OCI-LY7 (cell line): ENCODE data around the gene SSTR5. TPM values are rescaled to one million over a fixed set of nuclear protein-coding genes. Genes with fewer than 3 reads are reported as not detected.
"Not testable (repeated sequence)": the region's sequence is repeated elsewhere in the genome, so short reads cannot be mapped to it uniquely, and the experiment has no call there.

Experiments used
- BruUV-seq: library from RNA; stranded (reverse); fragments of 400-500 nt; replicated peaks from 2 replicates; lab custom pipeline; 2021; lab: Mats Ljungman, UMichigan
- CTCF ChIA-PET: fragments of 300-600 bp; sonication (Branson Sonifier 250); formaldehyde crosslinking; loops from one replicate; lab custom pipeline; 2022; ENCODE audit warnings: antibody characterized with exemption; ENCODE audit not compliant: unreplicated experiment; lab: Charles Lee
- POLR2A ChIA-PET: fragments of 300-600 bp; sonication (Branson Sonifier 250); formaldehyde crosslinking; loops from one replicate; lab custom pipeline; 2022; ENCODE audit warnings: antibody characterized with exemption; lab: Charles Lee
- DNase-seq: peaks from one replicate; pipeline ENCODE4 v3.0.0-alpha.2; 2015; ENCODE audit warnings: low spot score
- H2AFZ ChIP-seq: fragments of 200-600 bp; sonication (generic), shearing (Covaris generic); 2 replicates; pipeline ENCODE4 v1.6.1; 2014; ENCODE audit warnings: mild to moderate bottlenecking, antibody characterized with exemption, low read length, moderate library complexity
- H3K27ac ChIP-seq: fragments of 200-600 bp; sonication (generic); 2 replicates; pipeline ENCODE4 v1.5.1; 2014; ENCODE audit warnings: mixed run types, low read depth, mild to moderate bottlenecking, moderate library complexity, low read length, inconsistent platforms; ENCODE audit not compliant: poor library complexity, severe bottlenecking
- H3K36me3 ChIP-seq: fragments of 200-600 bp; sonication (generic); 2 replicates; pipeline ENCODE4 v1.6.1; 2014; ENCODE audit warnings: mild to moderate bottlenecking, antibody characterized with exemption, low read length, moderate library complexity, mixed read lengths; ENCODE audit not compliant: insufficient read depth
- H3K4me1 ChIP-seq: fragments of 200-600 bp; sonication (generic); 2 replicates; pipeline ENCODE4 v1.5.1; 2014; ENCODE audit warnings: mild to moderate bottlenecking, low read length; ENCODE audit not compliant: insufficient read depth, poor library complexity, severe bottlenecking
- H3K4me2 ChIP-seq: fragments of 200-600 bp; sonication (generic); 2 replicates; pipeline ENCODE4 v1.6.1; 2014; ENCODE audit warnings: mild to moderate bottlenecking, low read length
- H3K4me3 ChIP-seq: fragments of 200-600 bp; sonication (generic); 2 replicates; pipeline ENCODE4 v1.5.1; 2014; ENCODE audit warnings: mild to moderate bottlenecking, low read depth, low read length; ENCODE audit not compliant: poor library complexity, severe bottlenecking
- H3K79me2 ChIP-seq: fragments of 200-600 bp; sonication (generic); 2 replicates; pipeline ENCODE4 v1.6.1; 2016; ENCODE audit warnings: low read depth, mild to moderate bottlenecking, low read length, moderate library complexity, mixed read lengths; ENCODE audit not compliant: insufficient read depth
- H3K9me2 ChIP-seq: fragments of 200-600 bp; sonication (generic); 2 replicates; pipeline ENCODE4 v1.6.1; 2016; ENCODE audit warnings: mild to moderate bottlenecking, low read length, mixed read lengths; ENCODE audit not compliant: insufficient read depth
- H3K9me3 ChIP-seq: fragments of 200-600 bp; sonication (generic); 2 replicates; pipeline ENCODE4 v1.6.1; 2014; ENCODE audit warnings: mild to moderate bottlenecking, mixed run types, low read length, mixed read lengths
- H4K20me1 ChIP-seq: fragments of 200-600 bp; sonication (generic); 2 replicates; pipeline ENCODE4 v1.6.1; 2014; ENCODE audit warnings: mild to moderate bottlenecking, antibody characterized with exemption, low read length, moderate library complexity, mixed read lengths; ENCODE audit not compliant: insufficient read depth
- CTCF ChIP-seq: fragments of 200-600 bp; sonication (generic); conservative IDR thresholded peaks from 2 replicates; pipeline ENCODE4 v1.5.1; 2014; ENCODE audit warnings: mild to moderate bottlenecking, antibody characterized with exemption, low read length, moderate library complexity, mixed read lengths
- EZH2phosphoT487 ChIP-seq: fragments of 200-600 bp; sonication (generic); IDR thresholded peaks from 2 replicates; pipeline ENCODE4 v1.6.1; 2018; ENCODE audit warnings: low read depth, borderline replicate concordance, mild to moderate bottlenecking, mixed run types, antibody characterized with exemption, low read length, moderate library complexity, mixed read lengths
- intact Hi-C: fragments of 100-400 bp; cut with micrococcal nuclease; formaldehyde crosslinking; loops from one replicate; pipeline ENCODE4 v1.10.0; 2022; ENCODE audit not compliant: unreplicated experiment
- total RNA-seq, 2 experiments: library from RNA; depleted of rRNA in 1 of 2; stranded (reverse); fragments of >200 nt in 1 of 2; shearing (Covaris generic) in 1 of 2; gene quantifications; 2 replicates each; pipeline ENCODE4 v1.2.3, GENCODE V29; 2014 to 2022

Gene SSTR5
- total RNA-seq, 2 experiments from 2014 or later: not detected

- TF ChIP-seq CTCF (no peak), EZH2phosphoT487 (no peak)
- Histone ChIP-seq H4K20me1 (no peaks in the 10 kb centered on the region), H3K9me2 (no peaks in the 10 kb centered on the region), H3K4me1 (no peaks in the 10 kb centered on the region), H3K27ac (no peak overlapping the region), H2AFZ (no peak overlapping the region), H3K9me3 (0 out of 2 replicates have a peak, but pooled peaks cover 4% of the 10 kb centered on the region), H3K4me2 (no peak overlapping the region), H3K79me2 (no peaks in the 10 kb centered on the region), H3K4me3 (no peak overlapping the region), H3K36me3 (no peaks in the 10 kb centered on the region)
- DNase-seq: no peak
- intact Hi-C loops: no loop called here
- ChIA-PET CTCF (no interaction called here), POLR2A (no interaction called here)
- BruUV-seq: no TSS peak
Measured at GRCh38 chr16:1090620-1091587, 18.4 kb downstream of the SSTR5 start.

- Histone ChIP-seq H3K36me3 (no peaks in the 10 kb centered on the region), H3K79me2 (no peaks in the 10 kb centered on the region), H3K4me2 (no peak overlapping the region), H4K20me1 (no peaks in the 10 kb centered on the region), H3K27ac (no peak overlapping the region), H3K4me3 (no peak overlapping the region), H2AFZ (no peak overlapping the region), H3K4me1 (no peaks in the 10 kb centered on the region), H3K9me2 (no peaks in the 10 kb centered on the region), H3K9me3 (0 out of 2 replicates have a peak, but pooled peaks cover 4% of the 10 kb centered on the region)
- intact Hi-C loops: no loop called here
- no TSS peak for BruUV-seq
- ChIA-PET CTCF (no interaction called here), POLR2A (no interaction called here)
- TF ChIP-seq EZH2phosphoT487: no peak
- TF ChIP-seq CTCF: no peak
- DNase-seq: no peak
Measured at GRCh38 chr16:1091992-1092552, 19.5 kb downstream of the SSTR5 start.

GRCh38 chr16:1092685-1093283, 20.2 kb downstream of the SSTR5 start:
- intact Hi-C loops, H3K4me3 ChIP-seq, H3K4me2 ChIP-seq, H3K4me1 ChIP-seq, DNase-seq, H2AFZ ChIP-seq, H3K79me2 ChIP-seq, H3K9me3 ChIP-seq, POLR2A ChIA-PET, H4K20me1 ChIP-seq, H3K27ac ChIP-seq, CTCF ChIA-PET, BruUV-seq, H3K36me3 ChIP-seq, H3K9me2 ChIP-seq: not testable (repeated sequence)
